NCI-H146 treated with DMSO at 0.1 percent for 48 hours (cell line): ENCODE measurements around the gene MUC12.
"Not testable (repeated sequence)": the region's sequence is repeated elsewhere in the genome, so short reads cannot be mapped to it uniquely, and the experiment has no call there.

ENCODE experiments used
- DNase-seq: peaks from one replicate; lab custom pipeline; 2025; ENCODE audit not compliant: unreplicated experiment; lab: John Stamatoyannopoulos, UW

MUC12 gene

GRCh38 chr7:100991631-100992030 lies 22.3 kb downstream of the MUC12 start:
- no peak for DNase-seq

GRCh38 chr7:100992280-100992679 lies 22.9 kb downstream of the MUC12 start:
- DNase-seq, result not testable (repeated sequence)

DNA sequence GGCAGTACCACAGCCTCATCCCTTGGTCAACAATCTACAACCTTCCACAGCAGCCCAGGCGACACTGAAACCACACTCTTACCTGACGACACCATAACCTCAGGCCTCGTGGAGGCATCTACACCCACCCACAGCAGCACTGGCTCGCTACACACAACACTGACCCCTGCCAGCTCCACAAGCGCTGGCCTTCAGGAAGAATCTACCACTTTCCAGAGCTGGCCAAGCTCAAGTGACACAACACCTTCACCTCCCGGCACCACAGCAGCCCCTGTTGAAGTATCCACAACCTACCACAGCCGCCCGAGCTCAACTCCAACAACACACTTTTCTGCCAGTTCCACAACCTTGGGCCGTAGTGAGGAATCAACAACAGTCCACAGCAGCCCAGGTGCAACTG lies 25.3 kb downstream of the MUC12 start:
- not testable (repeated sequence) for DNase-seq

DNA sequence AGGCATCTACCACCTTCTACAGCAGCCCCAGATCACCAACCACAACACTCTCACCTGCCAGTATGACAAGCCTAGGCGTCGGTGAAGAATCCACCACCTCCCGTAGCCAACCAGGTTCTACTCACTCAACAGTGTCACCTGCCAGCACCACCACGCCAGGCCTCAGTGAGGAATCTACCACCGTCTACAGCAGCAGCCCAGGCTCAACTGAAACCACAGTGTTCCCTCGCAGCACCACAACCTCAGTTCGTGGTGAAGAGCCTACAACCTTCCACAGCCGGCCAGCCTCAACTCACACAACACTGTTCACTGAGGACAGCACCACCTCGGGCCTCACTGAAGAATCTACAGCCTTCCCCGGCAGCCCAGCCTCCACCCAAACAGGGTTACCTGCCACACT lies 29.2 kb downstream of the MUC12 start:
- DNase-seq, result not testable (repeated sequence)

DNA sequence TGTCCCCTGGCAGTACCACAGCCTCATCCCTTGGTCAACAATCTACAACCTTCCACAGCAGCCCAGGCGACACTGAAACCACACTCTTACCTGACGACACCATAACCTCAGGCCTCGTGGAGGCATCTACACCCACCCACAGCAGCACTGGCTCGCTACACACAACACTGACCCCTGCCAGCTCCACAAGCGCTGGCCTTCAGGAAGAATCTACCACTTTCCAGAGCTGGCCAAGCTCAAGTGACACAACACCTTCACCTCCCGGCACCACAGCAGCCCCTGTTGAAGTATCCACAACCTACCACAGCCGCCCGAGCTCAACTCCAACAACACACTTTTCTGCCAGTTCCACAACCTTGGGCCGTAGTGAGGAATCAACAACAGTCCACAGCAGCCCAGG lies 30.0 kb downstream of the MUC12 start:
- DNase-seq, result not testable (repeated sequence)

- DNase-seq, result not testable (repeated sequence)
Measured at GRCh38 chr7:101000025-101000424, 30.7 kb downstream of the MUC12 start.

DNA sequence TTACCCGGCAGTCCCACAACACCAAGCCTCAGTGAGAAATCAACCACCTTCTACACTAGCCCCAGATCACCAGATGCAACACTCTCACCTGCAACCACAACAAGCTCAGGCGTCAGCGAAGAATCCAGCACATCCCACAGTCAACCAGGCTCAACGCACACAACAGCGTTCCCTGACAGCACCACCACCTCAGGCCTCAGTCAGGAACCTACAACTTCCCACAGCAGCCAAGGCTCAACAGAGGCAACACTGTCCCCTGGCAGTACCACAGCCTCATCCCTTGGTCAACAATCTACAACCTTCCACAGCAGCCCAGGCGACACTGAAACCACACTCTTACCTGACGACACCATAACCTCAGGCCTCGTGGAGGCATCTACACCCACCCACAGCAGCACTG lies 33.0 kb downstream of the MUC12 start:
- DNase-seq, result not testable (repeated sequence)

DNA sequence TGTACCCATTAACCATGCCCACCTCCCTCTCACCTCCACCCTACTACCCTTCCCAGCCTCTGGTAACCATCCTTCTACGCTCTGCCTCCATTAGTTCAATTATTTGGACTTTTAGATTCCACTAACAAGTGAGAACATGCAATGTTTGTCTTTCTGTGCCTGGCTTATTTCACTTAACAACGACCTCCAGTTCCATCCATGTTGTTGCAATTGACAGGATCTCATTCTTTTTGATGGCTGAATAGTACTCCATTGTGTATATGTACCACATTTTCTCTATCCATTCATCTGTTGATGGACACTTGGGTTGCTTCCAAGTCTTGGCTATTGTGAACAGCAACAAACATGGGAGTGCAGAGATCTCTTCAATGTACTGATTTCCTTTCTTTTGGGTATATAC lies 38.0 kb downstream of the MUC12 start:
- DNase-seq, result not testable (repeated sequence)

DNA sequence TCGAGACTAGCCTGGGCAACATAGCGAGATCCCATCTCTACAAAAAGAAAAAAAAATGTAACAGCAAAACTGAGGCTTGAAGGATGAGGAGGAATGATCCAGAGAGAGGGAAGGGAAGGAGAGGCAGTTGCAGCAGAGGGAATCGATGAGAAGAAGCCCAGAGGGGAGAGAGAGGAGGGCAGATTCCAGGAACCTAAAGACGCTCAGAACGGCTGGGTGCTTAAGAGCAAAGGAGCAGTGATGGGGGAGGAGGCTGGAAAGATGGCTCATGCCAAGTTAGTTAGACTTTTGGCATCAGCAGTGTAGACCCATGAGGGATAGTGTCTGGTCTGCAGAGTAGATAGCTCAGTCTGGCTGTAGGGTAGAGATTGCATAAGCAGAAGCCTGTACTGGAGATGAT lies 40.3 kb downstream of the MUC12 start:
- DNase-seq, result no peak

DNA sequence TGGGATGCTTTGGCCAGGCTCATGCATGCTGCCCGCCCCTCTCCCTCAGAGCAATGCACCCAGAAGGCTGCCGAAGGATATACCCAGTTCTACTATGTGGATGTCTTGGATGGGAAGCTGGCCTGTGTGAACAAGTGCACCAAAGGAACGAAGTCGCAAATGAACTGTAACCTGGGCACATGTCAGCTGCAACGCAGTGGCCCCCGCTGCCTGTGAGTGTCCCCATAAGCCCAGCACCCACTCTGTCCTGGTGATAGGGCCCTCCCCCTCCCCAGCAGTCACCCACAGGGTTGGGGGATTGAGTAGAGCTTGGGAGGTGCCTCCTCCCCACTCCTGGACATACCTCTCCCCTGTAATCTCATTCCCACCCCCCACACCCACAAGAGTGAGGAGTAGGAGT lies 43.6 kb downstream of the MUC12 start:
- no peak for DNase-seq

DNA sequence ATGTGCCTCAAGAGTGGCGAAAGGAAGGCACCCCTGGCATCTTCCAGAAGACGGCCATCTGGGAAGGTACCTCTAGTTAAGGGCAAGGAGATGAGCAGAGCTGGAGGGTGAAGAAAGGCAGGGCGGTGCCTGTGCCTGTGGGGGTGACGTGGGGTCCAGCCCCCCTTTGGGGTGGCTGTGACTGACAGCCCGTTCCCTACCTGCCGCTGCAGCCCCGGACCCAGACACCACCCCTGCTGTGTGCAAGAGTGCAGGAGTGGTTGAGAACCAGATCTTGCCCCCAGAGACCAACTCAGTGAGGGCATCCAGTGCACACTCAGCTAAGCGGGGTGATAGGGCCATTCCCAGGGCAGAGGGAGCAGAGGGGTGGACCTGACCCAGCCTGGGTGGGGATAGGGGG lies 46.3 kb downstream of the MUC12 start:
- DNase-seq, result no peak

DNA sequence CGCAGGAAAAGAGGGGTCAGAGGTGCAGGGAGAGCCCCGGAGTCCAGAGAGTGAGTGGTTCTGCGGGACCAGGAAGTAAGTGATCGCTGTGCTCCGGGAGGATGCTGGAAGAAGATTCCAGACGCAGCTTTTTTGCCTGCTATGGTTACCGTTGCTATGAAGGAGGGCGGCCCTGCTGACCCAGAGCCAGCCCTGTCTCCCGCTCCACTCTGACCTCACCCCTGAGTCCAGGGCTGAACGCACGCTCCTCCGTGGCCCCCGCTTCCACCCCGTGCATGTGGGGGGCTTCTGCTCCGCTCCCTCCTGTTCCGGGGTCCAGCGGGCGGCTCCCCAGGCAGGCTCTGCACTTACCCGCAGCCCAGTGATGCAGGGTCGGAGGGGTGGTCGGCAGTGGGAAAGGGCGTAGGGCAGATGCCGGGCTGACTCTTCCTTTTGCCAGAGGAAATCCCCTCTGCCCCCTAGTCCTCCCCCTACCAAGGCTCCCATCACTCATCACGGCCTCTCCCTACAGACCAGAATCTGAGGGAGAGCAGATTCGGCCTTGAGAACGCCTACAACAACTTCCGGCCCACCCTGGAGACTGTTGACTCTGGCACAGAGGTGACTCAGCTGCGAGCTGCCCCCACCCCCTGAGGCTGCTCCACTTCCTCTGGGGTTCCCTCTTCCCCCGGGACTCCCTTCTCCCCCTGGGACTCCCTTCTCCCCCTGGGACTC lies 47.9 kb downstream of the MUC12 start:
- peak; percentile 5 for DNase-seq

DNA sequence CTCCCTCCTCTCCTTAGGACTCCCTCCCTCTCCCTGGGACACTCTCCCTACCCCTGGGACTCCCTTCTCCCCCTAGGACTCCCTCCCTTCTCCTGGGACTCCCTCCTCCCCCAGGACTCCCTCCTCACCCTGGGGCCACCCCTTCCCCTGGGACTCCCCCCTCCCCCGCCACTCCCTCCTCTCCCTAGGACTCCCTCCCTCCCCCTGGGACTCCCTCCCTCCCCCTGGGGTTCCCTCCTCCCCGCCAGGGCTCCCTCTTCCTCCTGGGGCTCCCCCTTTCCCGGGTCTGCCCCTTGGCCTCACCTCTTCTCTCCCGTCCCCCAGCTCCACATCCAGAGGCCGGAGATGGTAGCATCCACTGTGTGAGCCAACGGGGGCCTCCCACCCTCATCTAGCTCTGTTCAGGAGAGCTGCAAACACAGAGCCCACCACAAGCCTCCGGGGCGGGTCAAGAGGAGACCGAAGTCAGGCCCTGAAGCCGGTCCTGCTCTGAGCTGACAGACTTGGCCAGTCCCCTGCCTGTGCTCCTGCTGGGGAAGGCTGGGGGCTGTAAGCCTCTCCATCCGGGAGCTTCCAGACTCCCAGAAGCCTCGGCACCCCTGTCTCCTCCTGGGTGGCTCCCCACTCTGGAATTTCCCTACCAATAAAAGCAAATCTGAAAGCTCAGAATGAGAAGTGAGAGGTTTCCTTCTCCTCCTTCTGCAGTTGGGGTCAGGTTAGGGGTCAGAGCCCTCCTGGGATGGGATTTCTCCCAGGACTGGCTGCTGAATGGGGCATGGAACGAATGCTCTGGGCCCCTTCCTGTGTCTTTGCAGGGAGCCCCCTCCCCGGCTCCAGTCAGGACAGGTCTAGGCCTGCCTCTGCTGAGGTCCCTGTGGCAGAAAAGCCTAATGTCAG lies 49.2 kb downstream of the MUC12 start:
- DNase-seq, result no peak

DNA sequence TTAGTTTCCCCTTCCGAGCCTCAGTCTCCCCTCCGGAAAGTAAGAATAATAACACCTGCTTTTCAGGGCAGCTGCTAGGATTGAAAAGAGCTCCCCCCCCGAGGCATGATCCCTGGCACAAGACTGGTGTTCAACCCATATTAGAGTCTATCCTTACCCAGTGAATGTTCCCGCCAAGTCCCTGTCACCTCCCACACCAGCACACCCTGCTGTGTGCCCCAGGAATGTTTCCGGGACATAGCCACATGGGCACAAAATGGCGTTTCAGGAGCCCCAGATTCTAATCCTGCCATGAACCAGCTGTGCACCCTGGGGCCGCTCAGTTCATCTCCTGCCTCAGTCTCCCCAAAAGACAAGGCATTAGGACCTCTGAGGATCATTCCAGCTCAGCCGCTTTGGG lies 51.1 kb downstream of the MUC12 start:
- DNase-seq, result no peak

- no peak for DNase-seq
Measured at GRCh38 chr7:101021703-101022102, 52.3 kb downstream of the MUC12 start.

DNA sequence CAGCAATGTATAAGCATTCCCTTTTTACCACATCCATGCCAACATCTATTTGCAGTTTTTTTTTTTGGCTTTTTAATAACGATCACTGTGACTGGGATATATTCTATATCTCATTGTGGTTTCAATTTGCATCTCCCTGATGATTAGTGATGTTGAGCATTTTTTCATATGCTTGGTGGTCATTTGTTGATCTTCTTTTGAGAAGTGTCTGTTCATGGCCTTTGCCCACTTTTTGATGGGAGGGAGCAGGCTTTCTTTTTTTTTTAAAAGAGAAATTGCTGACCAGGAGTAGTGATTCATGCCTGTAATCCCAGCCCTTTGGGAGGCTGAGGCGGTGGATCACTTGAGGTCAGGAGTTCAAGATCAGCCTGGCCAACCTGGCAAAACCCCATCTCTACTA lies 54.5 kb downstream of the MUC12 start:
- DNase-seq, result no peak

- DNase-seq, result no peak
Measured at GRCh38 chr7:101031082-101031481, 61.7 kb downstream of the MUC12 start.

GRCh38 chr7:101035941-101036340 lies 66.6 kb downstream of the MUC12 start:
- DNase-seq, result no peak

GRCh38 chr7:101041283-101041682 lies 71.9 kb downstream of the MUC12 start:
- not testable (repeated sequence) for DNase-seq

GRCh38 chr7:101058355-101058754 lies 89.0 kb downstream of the MUC12 start:
- DNase-seq, result no peak

GRCh38 chr7:101059620-101059942 lies 90.2 kb downstream of the MUC12 start:
- DNase-seq, result no peak

DNA sequence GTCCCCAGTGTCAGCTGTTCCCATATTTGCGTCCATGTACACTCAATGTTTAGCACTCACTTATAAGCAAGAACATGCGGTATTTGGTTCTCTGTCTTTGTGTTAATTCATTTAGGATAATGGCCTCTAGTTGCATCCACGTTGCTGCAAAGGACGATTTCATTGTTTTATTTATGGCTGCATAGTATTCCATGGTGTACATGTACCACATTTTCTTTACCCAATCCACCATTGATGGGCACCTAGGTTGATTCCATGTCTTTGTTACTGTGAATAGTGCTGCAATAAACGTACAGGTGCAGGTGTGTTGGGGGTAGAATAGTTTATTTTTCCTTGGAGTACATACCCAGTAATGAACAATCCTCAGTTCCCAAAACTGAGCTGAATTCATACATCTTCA lies 91.6 kb downstream of the MUC12 start:
- DNase-seq, result no peak
